ENCODE results near the gene DUOX1.

GRCh38 chr15:45144775-45145174, 15.0 kb downstream of the DUOX1 start:
- no peak for TF ChIP-seq CTCF (IDR thresholded peaks at IDR 0.05)
- TF ChIP-seq POLR2A (IDR thresholded peaks at IDR 0.05), result no peak
- no peak for TF ChIP-seq POLR2AphosphoS5 (IDR thresholded peaks at IDR 0.05)
